ENCODE measurements around the gene CCDC167. TPM values are rescaled to one million over a fixed set of nuclear protein-coding genes. Genes with fewer than 3 reads are reported as not detected.

The CCDC167 gene
- total and polyA plus RNA-seq, 2 of the 8 experiments (the other 6 are each of a cell fraction or from before 2014, with no cell fraction given): 11.0 to 26.5 TPM

- WGBS, 2 experiments (ENCODE audit: extremely low coverage in 1 of 2, insufficient coverage in 1 of 2, insufficient read length in 1 of 2, insufficient replicate concordance in 2 of 2, low coverage in 1 of 2, low lambda C conversion rate in 2 of 2, missing lambda C conversion rate in 1 of 2): 83% methylated on average over 8 of the region's 8 CpGs; no CpG with 5 or more reads in 1 of the 2 experiments
- H4K91ac ChIP-seq (replicated peaks; ENCODE audit: insufficient read length, low read length): no peak overlapping the region
- H3K4ac ChIP-seq (replicated peaks; ENCODE audit: insufficient read length, low read depth, low read length): no peak overlapping the region
- H3K27ac ChIP-seq (ENCODE audit: low read depth, low read length): no peak overlapping the region
- FAIRE-seq (no peak), DNase-seq (ENCODE audit: low read depth in 1 of 2, low spot score in 2 of 2) (no peak)
- no peak overlapping the region for H3K9ac ChIP-seq (replicated peaks in 1 of 4; ENCODE audit: extremely low read depth in 1 of 4, low read depth in 3 of 4, low read length in 3 of 4)
- H2BK20ac ChIP-seq (ENCODE audit: low read length): no peak overlapping the region
- ChIA-PET POLR2A (ENCODE audit: partially characterized antibody) (interaction anchor here (1.3 kb wide), 1 partner anchor 11 kb away, joined by 3 read pairs; no protein-coding TSS in a partner anchor), CTCF (ENCODE audit: partially characterized antibody) (interaction anchor here (1.1 to 2.6 kb wide), 7 partner anchors 15 to 203 kb away, joined by 5 to 17 read pairs (median 12); no protein-coding TSS in a partner anchor)
- peaks cover 0 to 4% (median under 1%) of the 10 kb centered on the region in 4 experiments; a peak in 3 of 8 replicates for H3K36me3 ChIP-seq (ENCODE audit: control insufficient read depth in 2 of 4, insufficient read depth in 4 of 4, low read length in 3 of 4)
- H3K79me2 ChIP-seq (ENCODE audit: control insufficient read depth in 1 of 2, insufficient read depth in 2 of 2, low read length in 2 of 2): no peaks in the 10 kb centered on the region
- no peak overlapping the region for H3K14ac ChIP-seq (ENCODE audit: insufficient read length)
- no peak overlapping the region for H3K4me2 ChIP-seq (ENCODE audit: insufficient read depth in 1 of 2, low read depth in 2 of 2, low read length in 2 of 2)
- H2BK12ac ChIP-seq (ENCODE audit: low read depth, low read length): no peak overlapping the region
- no peaks in the 10 kb centered on the region for H3K9me3 ChIP-seq (ENCODE audit: insufficient read depth in 2 of 2, low read depth in 1 of 2, low read length in 1 of 2)
- no peak overlapping the region for H2BK120ac ChIP-seq (replicated peaks; ENCODE audit: low read depth, low read length)
- H3K23ac ChIP-seq (ENCODE audit: insufficient read length): no peak overlapping the region
- H4K8ac ChIP-seq (ENCODE audit: extremely low read depth, insufficient read depth, low read length): no peak overlapping the region
- H3K56ac ChIP-seq (replicated peaks; ENCODE audit: insufficient read length, low read depth, low read length): no peak overlapping the region
- peaks cover 0 to 10% of the 10 kb centered on the region in 2 experiments for H4K20me1 ChIP-seq (replicated peaks in 1 of 2; ENCODE audit: control insufficient read depth in 1 of 2, insufficient read depth in 2 of 2, low read length in 2 of 2)
- H3K23me2 ChIP-seq (ENCODE audit: low read depth, low read length): no peaks in the 10 kb centered on the region
- no peaks in the 10 kb centered on the region for H3K79me1 ChIP-seq (ENCODE audit: low read depth, low read length)
- H3K18ac ChIP-seq (ENCODE audit: extremely low read depth, low read length): no peak overlapping the region
- no peak overlapping the region for H2BK15ac ChIP-seq (ENCODE audit: low read length)
- no peak overlapping the region for H4K5ac ChIP-seq (ENCODE audit: insufficient read length, low read depth, low read length)
- H3K4me1 ChIP-seq (replicated peaks in 1 of 4; ENCODE audit: control insufficient read depth in 3 of 4, insufficient read depth in 4 of 4, low read length in 3 of 4): peaks cover 0 to 18% (median 6%) of the 10 kb centered on the region in 4 experiments; a peak in 5 of 7 replicates
- no peak overlapping the region for H2AFZ ChIP-seq (ENCODE audit: low read length)
- H2AK5ac ChIP-seq (ENCODE audit: low read depth, low read length): no peak overlapping the region
- no peak overlapping the region for H2BK5ac ChIP-seq (ENCODE audit: low read depth, low read length)
- H3K27me3 ChIP-seq (replicated peaks in 1 of 4; ENCODE audit: control insufficient read depth in 3 of 4, extremely low read depth in 1 of 4, insufficient read depth in 3 of 4, low read length in 3 of 4): no peaks in the 10 kb centered on the region
- H3K4me3 ChIP-seq (ENCODE audit: extremely low read depth in 1 of 4, insufficient read depth in 2 of 4, low read depth in 3 of 4, low read length in 4 of 4): no peak overlapping the region
- TF ChIP-seq POU5F1 (IDR thresholded peaks at IDR 0.05; ENCODE audit: low read depth, low read length): no peak
- TF ChIP-seq KDM1A (IDR thresholded peaks at IDR 0.05; ENCODE audit: borderline replicate concordance, low read length): no peak
- TF ChIP-seq CTCF (IDR thresholded peaks at IDR 0.05; ENCODE audit: control extremely low read depth in 1 of 3, insufficient read depth in 1 of 3, low read depth in 1 of 3, low read length in 3 of 3): no peak
- TF ChIP-seq FOSL1 (IDR thresholded peaks at IDR 0.05; ENCODE audit: insufficient read depth, low read depth, low read length): no peak
- TF ChIP-seq SIX5 (IDR thresholded peaks at IDR 0.05; ENCODE audit: low read depth, low read length): no peak
- TF ChIP-seq HDAC6 (IDR thresholded peaks at IDR 0.05; ENCODE audit: low read depth, low read length): no peak
- TF ChIP-seq POLR2AphosphoS5 (IDR thresholded peaks at IDR 0.05; ENCODE audit: low read depth, low read length): no peak
- TF ChIP-seq TEAD4 (IDR thresholded peaks at IDR 0.05; ENCODE audit: low read depth, low read length): no peak
- TF ChIP-seq NRF1 (IDR thresholded peaks at IDR 0.05; ENCODE audit: low read depth, low read length): no peak
- no peak for TF ChIP-seq BCL11A (IDR thresholded peaks at IDR 0.05; ENCODE audit: low read depth in 2 of 2, low read length in 2 of 2)
- TF ChIP-seq KDM5A (IDR thresholded peaks at IDR 0.05; ENCODE audit: low read length): no peak
These were observed 13.4 kb downstream of the CCDC167 start for GRCh38 chr6:37486121-37486839.
